DOHH2 (cell line): ENCODE results near the gene MPZL3.

Experiments
- H3F3A ChIP-seq: fragments of 200-600 bp; sonication (generic), shearing (Covaris generic); 2 replicates; pipeline ENCODE4 v1.6.0; 2016; ENCODE audit warnings: antibody characterized with exemption, mild to moderate bottlenecking; ENCODE audit not compliant: control insufficient read depth, insufficient read depth
- H3K27ac ChIP-seq: fragments of 200-600 bp; sonication (generic); 2 replicates; pipeline ENCODE4 v1.5.1; 2014; ENCODE audit warnings: low read depth, mild to moderate bottlenecking, low read length, moderate library complexity
- H3K27me3 ChIP-seq: fragments of 200-600 bp; sonication (generic); 2 replicates; pipeline ENCODE4 v1.6.1; 2014; ENCODE audit warnings: mild to moderate bottlenecking, low read length, mixed read lengths; ENCODE audit not compliant: control insufficient read depth
- H3K36me3 ChIP-seq: fragments of 200-600 bp; sonication (generic); 2 replicates; pipeline ENCODE4 v1.6.1; 2014; ENCODE audit warnings: mild to moderate bottlenecking, low read length, moderate library complexity, mixed read lengths; ENCODE audit not compliant: control insufficient read depth
- H3K4me1 ChIP-seq: fragments of 200-600 bp; sonication (generic); 2 replicates; pipeline ENCODE4 v1.6.1; 2014; ENCODE audit warnings: mild to moderate bottlenecking, low read length, mixed read lengths; ENCODE audit not compliant: control insufficient read depth
- H3K4me2 ChIP-seq: fragments of 200-600 bp; sonication (generic); 2 replicates; pipeline ENCODE4 v1.6.0; 2014; ENCODE audit warnings: mild to moderate bottlenecking, low read length, moderate library complexity
- H3K4me3 ChIP-seq: fragments of 200-600 bp; sonication (generic); 2 replicates; pipeline ENCODE4 v1.5.1; 2014; ENCODE audit warnings: mild to moderate bottlenecking, low read length, mixed read lengths
- H3K79me2 ChIP-seq: fragments of 200-600 bp; sonication (generic); 2 replicates; pipeline ENCODE4 v1.6.1; 2014; ENCODE audit warnings: mild to moderate bottlenecking, low read length, mixed read lengths; ENCODE audit not compliant: control insufficient read depth
- H3K9me2 ChIP-seq: fragments of 200-600 bp; sonication (generic); replicated peaks from 2 replicates; pipeline ENCODE4 v1.6.1; 2014; ENCODE audit warnings: mild to moderate bottlenecking, low read length, mixed read lengths; ENCODE audit not compliant: control insufficient read depth
- H3K9me3 ChIP-seq: fragments of 200-600 bp; sonication (generic); 2 replicates; pipeline ENCODE4 v1.6.1; 2014; ENCODE audit warnings: antibody characterized with exemption, low read length, mixed read lengths; ENCODE audit not compliant: control insufficient read depth, insufficient read depth
- H4K20me1 ChIP-seq: fragments of 200-600 bp; sonication (generic); 2 replicates; pipeline ENCODE4 v1.6.0; 2014; ENCODE audit warnings: low read depth, mild to moderate bottlenecking, antibody characterized with exemption, low read length, moderate library complexity; ENCODE audit not compliant: control insufficient read depth, insufficient read depth
- EZH2phosphoT487 ChIP-seq: fragments of 200-600 bp; sonication (generic); IDR thresholded peaks from 2 replicates; pipeline ENCODE4 v1.6.1; 2017; ENCODE audit warnings: borderline replicate concordance, mild to moderate bottlenecking, antibody characterized with exemption, low read length, moderate library complexity, mixed read lengths
- TF ChIP-seq, protein P1 (sequence below): fragments of 200-600 bp; sonication (generic); IDR thresholded peaks from one replicate; pipeline ENCODE4 v1.5.1; 2014; ENCODE audit warnings: antibody characterized with exemption, mild to moderate bottlenecking, low read depth, low read length; ENCODE audit not compliant: poor library complexity, severe bottlenecking

Gene MPZL3

DNA sequence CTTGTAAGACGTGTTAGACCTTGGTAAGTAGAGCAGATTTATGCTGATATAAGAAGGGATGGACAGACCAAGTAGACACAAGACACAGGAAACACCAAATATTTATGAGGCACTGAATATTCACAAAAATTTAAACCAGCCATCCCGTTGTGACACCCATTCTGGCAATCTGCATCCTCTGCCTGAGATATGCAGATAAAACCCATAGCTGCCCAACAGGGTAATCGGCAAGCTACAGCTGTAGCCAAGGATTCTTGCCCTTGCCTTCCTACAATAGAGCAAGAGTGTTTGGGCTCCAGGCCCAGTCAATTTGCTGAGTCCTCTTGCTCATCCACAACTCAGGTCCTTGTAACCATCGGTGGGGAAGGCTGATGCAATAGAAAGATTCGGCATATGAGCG lies 30.4 kb upstream of the MPZL3 start:
- Histone ChIP-seq H3K9me2 (no peaks in the 10 kb centered on the region), H3K27me3 (no peaks in the 10 kb centered on the region), H3K36me3 (no peaks in the 10 kb centered on the region), H3K9me3 (no peaks in the 10 kb centered on the region), H3K4me1 (peaks cover 28% of the 10 kb centered on the region), H3K79me2 (no peaks in the 10 kb centered on the region), H3K27ac (no peak overlapping the region), H3K4me3 (no peak overlapping the region), H4K20me1 (no peaks in the 10 kb centered on the region), H3K4me2 (no peak overlapping the region), H3F3A (peaks cover 3% of the 10 kb centered on the region; the same call in 1 of the 2 replicates)
- TF ChIP-seq, protein P1, sequence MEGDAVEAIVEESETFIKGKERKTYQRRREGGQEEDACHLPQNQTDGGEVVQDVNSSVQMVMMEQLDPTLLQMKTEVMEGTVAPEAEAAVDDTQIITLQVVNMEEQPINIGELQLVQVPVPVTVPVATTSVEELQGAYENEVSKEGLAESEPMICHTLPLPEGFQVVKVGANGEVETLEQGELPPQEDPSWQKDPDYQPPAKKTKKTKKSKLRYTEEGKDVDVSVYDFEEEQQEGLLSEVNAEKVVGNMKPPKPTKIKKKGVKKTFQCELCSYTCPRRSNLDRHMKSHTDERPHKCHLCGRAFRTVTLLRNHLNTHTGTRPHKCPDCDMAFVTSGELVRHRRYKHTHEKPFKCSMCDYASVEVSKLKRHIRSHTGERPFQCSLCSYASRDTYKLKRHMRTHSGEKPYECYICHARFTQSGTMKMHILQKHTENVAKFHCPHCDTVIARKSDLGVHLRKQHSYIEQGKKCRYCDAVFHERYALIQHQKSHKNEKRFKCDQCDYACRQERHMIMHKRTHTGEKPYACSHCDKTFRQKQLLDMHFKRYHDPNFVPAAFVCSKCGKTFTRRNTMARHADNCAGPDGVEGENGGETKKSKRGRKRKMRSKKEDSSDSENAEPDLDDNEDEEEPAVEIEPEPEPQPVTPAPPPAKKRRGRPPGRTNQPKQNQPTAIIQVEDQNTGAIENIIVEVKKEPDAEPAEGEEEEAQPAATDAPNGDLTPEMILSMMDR = no peak
- no peak for TF ChIP-seq EZH2phosphoT487

DNA sequence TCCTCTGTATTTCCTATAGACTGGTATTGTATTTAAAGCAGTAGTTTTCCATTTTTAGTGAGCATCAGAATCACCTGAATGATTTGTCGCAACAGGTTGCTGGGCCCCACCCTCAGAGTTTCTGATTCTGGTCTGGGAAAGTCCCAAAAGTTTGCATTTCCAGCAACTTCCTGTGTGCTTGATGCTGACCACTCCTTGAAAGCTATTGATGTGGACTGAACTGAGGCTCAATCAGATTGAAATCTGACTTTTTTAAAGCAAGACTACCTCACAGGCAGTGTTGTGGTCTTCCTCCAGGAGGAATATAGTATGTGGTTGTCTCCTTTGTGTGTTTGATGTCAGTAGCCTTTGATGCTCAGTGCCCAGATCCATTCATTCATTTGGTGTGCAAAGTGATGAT lies 29.1 kb upstream of the MPZL3 start:
- Histone ChIP-seq H3F3A (peaks cover 3% of the 10 kb centered on the region; the same call in 1 of the 2 replicates), H3K9me3 (no peaks in the 10 kb centered on the region), H3K4me2 (peak overlapping the region; percentile 53)

DNA sequence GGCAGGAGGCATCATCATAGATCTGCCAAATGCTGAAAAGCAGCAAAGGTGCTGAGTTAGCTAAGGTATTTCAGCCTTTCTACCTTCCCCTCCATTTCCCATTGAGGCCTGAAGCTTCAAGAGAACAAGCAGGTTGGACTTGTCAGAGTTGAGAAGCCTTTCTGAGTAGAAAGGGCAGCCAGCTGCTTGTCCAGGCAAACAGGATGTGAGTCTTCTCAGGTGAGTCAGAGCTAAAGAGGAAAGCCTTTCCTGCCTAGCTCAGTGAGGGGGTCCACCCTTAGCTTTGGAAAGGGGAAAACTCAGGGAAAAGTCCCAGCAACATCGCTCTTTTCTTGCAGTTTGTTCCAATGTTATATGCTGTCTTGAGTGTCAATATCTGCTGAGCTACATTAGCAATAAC lies 25.1 kb upstream of the MPZL3 start:
- H3K4me1 ChIP-seq = peaks cover 22% of the 10 kb centered on the region
- H3K27me3 ChIP-seq = no peaks in the 10 kb centered on the region
- H3K9me2 ChIP-seq = no peaks in the 10 kb centered on the region
- no peaks in the 10 kb centered on the region for H3K36me3 ChIP-seq
- no peak for TF ChIP-seq EZH2phosphoT487
- TF ChIP-seq, protein P1 = no peak
- no peaks in the 10 kb centered on the region for H4K20me1 ChIP-seq
- no peaks in the 10 kb centered on the region for H3K9me3 ChIP-seq
- H3K27ac ChIP-seq = no peak overlapping the region
- H3K79me2 ChIP-seq = no peaks in the 10 kb centered on the region
- H3K4me3 ChIP-seq = no peak overlapping the region
- H3F3A ChIP-seq = peaks cover 2% of the 10 kb centered on the region; the same call in 1 of the 2 replicates
- no peak overlapping the region for H3K4me2 ChIP-seq

More for the DNA sequence above, 29.1 kb upstream of the MPZL3 start:
- Histone ChIP-seq H3K4me1 (peaks cover 25% of the 10 kb centered on the region), H3K4me3 (0 out of 2 replicates have a peak overlapping the region, but pooled peaks have one; percentile 17), H3K27ac (no peak overlapping the region), H4K20me1 (no peaks in the 10 kb centered on the region), H3K9me2 (no peaks in the 10 kb centered on the region), H3K36me3 (no peaks in the 10 kb centered on the region), H3K27me3 (no peaks in the 10 kb centered on the region), H3K79me2 (no peaks in the 10 kb centered on the region)
- TF ChIP-seq EZH2phosphoT487 = no peak
- TF ChIP-seq, protein P1 = no peak

DNA sequence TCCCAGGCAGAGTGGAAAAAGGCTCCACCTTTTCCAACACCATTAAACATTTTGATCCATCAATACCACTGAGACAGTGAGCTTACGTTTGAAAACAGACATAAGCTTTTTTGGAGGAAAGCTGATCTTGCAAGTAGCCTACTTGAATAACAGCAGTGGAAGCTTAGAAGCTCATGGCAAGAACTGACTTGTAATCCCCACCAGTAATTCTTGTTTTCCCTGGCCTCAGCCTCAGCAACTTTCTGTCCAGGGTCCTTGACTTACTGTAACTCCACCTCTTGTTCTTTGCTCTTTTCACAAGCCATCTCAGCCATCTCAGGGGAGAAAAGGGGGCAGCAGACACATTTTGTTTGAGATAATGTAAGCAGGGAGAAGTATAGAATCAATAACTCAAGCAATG lies 24.3 kb upstream of the MPZL3 start:
- no peaks in the 10 kb centered on the region for H3K36me3 ChIP-seq
- H3K4me2 ChIP-seq = no peak overlapping the region
- no peaks in the 10 kb centered on the region for H3K9me2 ChIP-seq
- TF ChIP-seq EZH2phosphoT487 = no peak
- TF ChIP-seq, protein P1 = no peak
- H3K4me3 ChIP-seq = no peak overlapping the region
- H3K27me3 ChIP-seq = no peaks in the 10 kb centered on the region
- peaks cover 20% of the 10 kb centered on the region for H3K4me1 ChIP-seq
- no peak overlapping the region for H3K27ac ChIP-seq
- H4K20me1 ChIP-seq = no peaks in the 10 kb centered on the region
- H3K9me3 ChIP-seq = no peaks in the 10 kb centered on the region
- no peaks in the 10 kb centered on the region for H3F3A ChIP-seq
- no peaks in the 10 kb centered on the region for H3K79me2 ChIP-seq
